Measurements from ENCODE around the gene GDF2.

The GDF2 gene

GRCh38 chr10:47357911-47358310 is 35.7 kb downstream of the GDF2 start:
- Histone ChIP-seq H3K4me3 (replicated peaks; ENCODE audit: insufficient read depth, low read length) (no peak overlapping the region), H3K27ac (replicated peaks) (no peak overlapping the region), H3K27me3 (ENCODE audit: insufficient read depth, poor library complexity, severe bottlenecking) (no peaks in the 10 kb centered on the region)
- TF ChIP-seq REST (IDR thresholded peaks at IDR 0.05; ENCODE audit: insufficient replicate concordance, low read depth) (no peak), GABPA (IDR thresholded peaks at IDR 0.05; ENCODE audit: low read depth) (no peak), POLR2AphosphoS5 (IDR thresholded peaks at IDR 0.05; ENCODE audit: low read depth) (no peak), CTCF (IDR thresholded peaks at IDR 0.05; ENCODE audit: insufficient read depth, low read length) (no peak), SPI1 (IDR thresholded peaks at IDR 0.05; ENCODE audit: borderline replicate concordance, low read depth) (no peak)
- DNase-seq (ENCODE audit: low read depth in 1 of 2, low spot score in 1 of 2): no peak

- DNase-seq (ENCODE audit: low read depth in 1 of 2, low spot score in 1 of 2): no peak
- Histone ChIP-seq H3K4me3 (replicated peaks; ENCODE audit: insufficient read depth, low read length) (no peak overlapping the region), H3K27me3 (ENCODE audit: insufficient read depth, poor library complexity, severe bottlenecking) (no peaks in the 10 kb centered on the region), H3K27ac (replicated peaks) (no peak overlapping the region)
- TF ChIP-seq REST (IDR thresholded peaks at IDR 0.05; ENCODE audit: insufficient replicate concordance, low read depth) (no peak), CTCF (IDR thresholded peaks at IDR 0.05; ENCODE audit: insufficient read depth, low read length) (no peak), GABPA (IDR thresholded peaks at IDR 0.05; ENCODE audit: low read depth) (no peak), SPI1 (IDR thresholded peaks at IDR 0.05; ENCODE audit: borderline replicate concordance, low read depth) (no peak), POLR2AphosphoS5 (IDR thresholded peaks at IDR 0.05; ENCODE audit: low read depth) (no peak)
These were observed 36.2 kb downstream of the GDF2 start for GRCh38 chr10:47358457-47358856.

DNA sequence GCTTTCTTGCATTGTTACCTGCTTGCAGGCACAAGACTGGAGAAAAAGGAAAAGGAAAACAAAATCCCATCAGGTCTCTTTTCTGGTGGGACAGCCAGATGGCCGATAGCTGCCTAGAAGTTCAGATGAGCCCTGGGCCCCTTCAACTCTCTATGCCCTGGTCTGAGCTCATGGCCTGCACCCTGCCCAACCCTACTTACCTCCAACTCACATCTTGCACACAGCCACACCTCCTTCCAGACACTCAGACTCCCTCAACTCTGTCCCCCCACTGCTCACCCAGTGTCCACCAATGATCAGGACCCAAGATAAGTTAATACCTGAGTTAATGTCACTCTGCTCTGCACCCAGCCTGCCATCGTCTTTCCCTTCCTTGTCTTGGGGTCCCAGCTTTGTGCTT is 36.8 kb downstream of the GDF2 start:
- H3K27me3 ChIP-seq (ENCODE audit: insufficient read depth, poor library complexity, severe bottlenecking): no peaks in the 10 kb centered on the region
- H3K4me3 ChIP-seq (replicated peaks; ENCODE audit: insufficient read depth, low read length): no peak overlapping the region
- TF ChIP-seq GABPA (IDR thresholded peaks at IDR 0.05; ENCODE audit: low read depth) (no peak), SPI1 (IDR thresholded peaks at IDR 0.05; ENCODE audit: borderline replicate concordance, low read depth) (no peak), POLR2AphosphoS5 (IDR thresholded peaks at IDR 0.05; ENCODE audit: low read depth) (no peak), REST (IDR thresholded peaks at IDR 0.05; ENCODE audit: insufficient replicate concordance, low read depth) (no peak), CTCF (IDR thresholded peaks at IDR 0.05; ENCODE audit: insufficient read depth, low read length) (no peak)
- no peak for DNase-seq (ENCODE audit: low read depth in 1 of 2, low spot score in 1 of 2)
- H3K27ac ChIP-seq (replicated peaks): no peak overlapping the region
